Measurements from ENCODE around the gene MCC.
A peak's percentile ranks its signal among the peaks of the same experiment; 100 is the strongest.

MCC gene

GRCh38 chr5:112976432-112977309, 511.6 kb downstream of the MCC start, which contains the start of gene DCP2:
TSS of gene DCP2 (plus strand) at chr5:112976798. CDS start at chr5:112976934, 136 bp downstream.
- DNase-seq (ENCODE audit: low read depth) = peak; percentile 99

- DNase-seq (ENCODE audit: low read depth) = no peak
These were observed 512.4 kb downstream of the MCC start for GRCh38 chr5:112975721-112976431.

GRCh38 chr5:112974901-112975300, 513.4 kb downstream of the MCC start:
- DNase-seq (ENCODE audit: low read depth) = no peak

- no peak for DNase-seq (ENCODE audit: low read depth)
These were observed 514.3 kb downstream of the MCC start for GRCh38 chr5:112973904-112974303.

GRCh38 chr5:112973036-112973435, 515.2 kb downstream of the MCC start:
- no peak for DNase-seq (ENCODE audit: low read depth)
